ENCODE results near the gene MRPS2. TPM values are rescaled to one million over a fixed set of nuclear protein-coding genes. Genes with fewer than 3 reads are reported as not detected.

The MRPS2 gene
- total RNA-seq (ENCODE audit: low replicate concordance), result 11.9 and 17.3 TPM in 2 replicates

GRCh38 chr9:135500525-135501260 lies at the start of gene MRPS2:
Gene MRPS2, plus strand, starts transcription at chr9:135500682. Its CDS starts 29 bp downstream, at chr9:135500711.

GRCh38 chr9:135479469-135480052 lies 20.9 kb upstream of the MRPS2 start, which contains the start of gene PPP1R26:
Gene PPP1R26, plus strand, starts transcription at chr9:135479782. Its CDS starts 4,729 bp downstream, at chr9:135484511.

DNA sequence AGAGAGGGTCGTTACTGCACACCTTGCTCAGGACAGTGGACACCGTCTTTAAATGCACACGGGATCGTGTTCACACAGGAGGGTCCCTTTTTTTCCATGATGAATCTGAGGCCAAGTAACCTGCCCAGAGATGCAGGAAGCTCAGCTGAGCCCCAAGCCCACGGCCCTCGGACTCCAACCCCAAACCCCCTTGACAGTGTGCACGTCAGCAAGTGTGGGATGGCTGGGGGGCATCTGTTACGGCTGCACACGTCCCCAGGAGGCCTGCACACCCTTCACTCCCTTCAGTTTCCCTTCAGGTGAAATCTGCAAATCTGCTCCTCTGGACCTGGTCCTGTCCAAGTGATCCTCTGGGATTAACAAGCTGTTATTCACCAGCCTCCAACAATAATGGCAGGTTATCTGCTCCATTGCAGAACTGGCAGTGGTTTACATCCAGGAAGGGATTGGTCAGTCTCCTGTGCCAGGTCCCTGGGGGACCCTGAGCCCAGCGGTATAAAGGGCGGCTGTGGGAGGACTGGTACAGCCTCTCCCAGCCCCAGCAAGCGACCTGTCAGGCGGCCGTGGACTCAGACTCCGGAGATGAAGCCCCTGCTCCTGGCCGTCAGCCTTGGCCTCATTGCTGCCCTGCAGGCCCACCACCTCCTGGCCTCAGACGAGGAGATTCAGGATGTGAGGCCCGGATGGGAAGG lies 20.6 kb downstream of the MRPS2 start, which contains the start of gene LCN1:
Gene LCN1, plus strand, starts transcription at position 525 of the 692 bp plus-strand sequence. Its CDS starts 58 bp downstream, at position 583.

GRCh38 chr9:135545646-135546176 lies 45.2 kb downstream of the MRPS2 start, which contains the start of gene OBP2A:
Gene OBP2A, plus strand, starts transcription at chr9:135546126. Its CDS starts 55 bp downstream, at chr9:135546181.

Other genes with a start within 250 kb of the MRPS2 start
- 7.4 and 12.7 TPM in 2 replicates for gene PPP1R26, start 20.9 kb upstream of the MRPS2 start, total RNA-seq (ENCODE audit: low replicate concordance)
- not detected in 2 replicates for gene LCN1, start 20.8 kb downstream of the MRPS2 start, total RNA-seq (ENCODE audit: low replicate concordance)
- not detected in 2 replicates for gene OBP2A, start 45.4 kb downstream of the MRPS2 start, total RNA-seq (ENCODE audit: low replicate concordance)
- gene PAEP, start 61.1 kb downstream of the MRPS2 start, total RNA-seq (ENCODE audit: low replicate concordance), result not detected in 2 replicates
- gene GLT6D1, start 138.9 kb downstream of the MRPS2 start, total RNA-seq (ENCODE audit: low replicate concordance), result not detected in 2 replicates
- not detected in 2 replicates for gene LCN9, start 162.6 kb downstream of the MRPS2 start, total RNA-seq (ENCODE audit: low replicate concordance)
- gene SOHLH1, start 198.8 kb downstream of the MRPS2 start, total RNA-seq (ENCODE audit: low replicate concordance), result not detected in 2 replicates
- gene KCNT1, start 201.5 kb downstream of the MRPS2 start, total RNA-seq (ENCODE audit: low replicate concordance), result 0.12 TPM in 1 of 2 replicates, not detected in the other